Vagina (tissue), 2 donors: ENCODE results near the gene GLP1R. TPM values are rescaled to one million over a fixed set of nuclear protein-coding genes. Genes with fewer than 3 reads are reported as not detected.

Source experiments
- DNase-seq, 2 donors: peaks; one replicate each; pipeline ENCODE4 v3.0.0-alpha.2; 2017; ENCODE audit errors: extremely low spot score in 2 of 2
- H3K27ac ChIP-seq: fragments of 200-600 bp; sonication (generic); one replicate; pipeline ENCODE4 v1.5.1; 2019
- H3K27me3 ChIP-seq: fragments of 200-600 bp; sonication (generic); one replicate; pipeline ENCODE4 v1.5.1; 2019
- H3K36me3 ChIP-seq, 2 donors: fragments of 200-600 bp; sonication (generic); one replicate each; pipeline ENCODE4 v1.5.1; 2017 to 2019
- H3K4me1 ChIP-seq: fragments of 200-600 bp; sonication (generic); one replicate; pipeline ENCODE4 v1.5.1; 2019
- H3K4me3 ChIP-seq, 2 donors: fragments of 200-600 bp; sonication (generic); 1 replicate in 1 of 2; 2 replicates in 1 of 2; pipeline ENCODE4 v1.5.1; 2016 to 2019
- H3K9me3 ChIP-seq: fragments of 200-600 bp; sonication (generic); one replicate; pipeline ENCODE4 v1.5.1; 2019
- POLR2A ChIP-seq, 2 donors: fragments of 450-650 bp; IDR thresholded peaks; one replicate each; pipeline ENCODE4 v1.6.1; 2017; ENCODE audit warnings: antibody characterized with exemption in 2 of 2, mild to moderate bottlenecking in 2 of 2, moderate library complexity in 2 of 2
- POLR2AphosphoS5 ChIP-seq, 2 donors: sonication (generic); formaldehyde crosslinking; IDR thresholded peaks; one replicate each; pipeline ENCODE4 v1.9.0; 2017; ENCODE audit warnings: antibody characterized with exemption in 2 of 2, mild to moderate bottlenecking in 2 of 2, low read depth in 1 of 2; ENCODE audit not compliant: insufficient read depth in 1 of 2
- intact Hi-C: fragments of 100-400 bp; cut with DNase I; formaldehyde crosslinking; loops from one replicate; pipeline ENCODE4 v1.15.1; 2023
- total RNA-seq: library from RNA; depleted of rRNA; stranded (reverse); fragments of >200 nt; gene quantifications from one replicate; pipeline ENCODE4 v1.2.3, GENCODE V29; 2016
- TF ChIP-seq, protein P1 (sequence below), 3 experiments: fragments of 450-650 bp in 2 of 3; fragments of 200-600 bp in 1 of 3; sonication (generic) in 1 of 3; IDR thresholded peaks; one replicate each; pipeline ENCODE4 v1.5.1; 2017 to 2019; ENCODE audit warnings: antibody characterized with exemption in 3 of 3, mild to moderate bottlenecking in 2 of 3, moderate library complexity in 2 of 3

GLP1R gene
- total RNA-seq, 1 donor from 2014 or later = not detected

DNA sequence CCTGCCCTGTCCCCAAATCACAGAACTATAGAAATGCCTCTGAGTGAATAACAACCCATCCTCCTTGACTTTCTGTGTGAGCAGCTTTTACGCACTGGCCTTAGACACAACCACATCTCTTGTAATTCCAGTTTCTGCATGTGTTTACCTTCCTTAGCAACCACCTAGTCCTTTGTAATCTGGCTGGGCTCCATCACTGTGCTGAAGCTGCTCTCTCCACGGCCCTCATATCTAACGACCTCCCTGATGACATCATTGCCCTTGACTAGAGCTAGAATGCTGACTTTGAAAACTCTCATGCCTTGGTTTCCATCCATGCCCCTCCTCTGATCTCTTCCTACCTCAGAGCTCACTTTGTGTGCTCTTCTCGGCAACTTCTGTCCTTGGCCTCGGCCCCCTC, 30.5 kb upstream of the GLP1R start:
- DNase-seq = no peak
- Histone ChIP-seq H3K27ac (no peak overlapping the region), H3K9me3 (no peaks in the 10 kb centered on the region), H3K27me3 (no peaks in the 10 kb centered on the region), H3K4me3 (no peak overlapping the region), H3K4me1 (no peaks in the 10 kb centered on the region), H3K36me3 (no peaks in the 10 kb centered on the region)
- TF ChIP-seq, protein P1, sequence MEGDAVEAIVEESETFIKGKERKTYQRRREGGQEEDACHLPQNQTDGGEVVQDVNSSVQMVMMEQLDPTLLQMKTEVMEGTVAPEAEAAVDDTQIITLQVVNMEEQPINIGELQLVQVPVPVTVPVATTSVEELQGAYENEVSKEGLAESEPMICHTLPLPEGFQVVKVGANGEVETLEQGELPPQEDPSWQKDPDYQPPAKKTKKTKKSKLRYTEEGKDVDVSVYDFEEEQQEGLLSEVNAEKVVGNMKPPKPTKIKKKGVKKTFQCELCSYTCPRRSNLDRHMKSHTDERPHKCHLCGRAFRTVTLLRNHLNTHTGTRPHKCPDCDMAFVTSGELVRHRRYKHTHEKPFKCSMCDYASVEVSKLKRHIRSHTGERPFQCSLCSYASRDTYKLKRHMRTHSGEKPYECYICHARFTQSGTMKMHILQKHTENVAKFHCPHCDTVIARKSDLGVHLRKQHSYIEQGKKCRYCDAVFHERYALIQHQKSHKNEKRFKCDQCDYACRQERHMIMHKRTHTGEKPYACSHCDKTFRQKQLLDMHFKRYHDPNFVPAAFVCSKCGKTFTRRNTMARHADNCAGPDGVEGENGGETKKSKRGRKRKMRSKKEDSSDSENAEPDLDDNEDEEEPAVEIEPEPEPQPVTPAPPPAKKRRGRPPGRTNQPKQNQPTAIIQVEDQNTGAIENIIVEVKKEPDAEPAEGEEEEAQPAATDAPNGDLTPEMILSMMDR (IDR thresholded peaks at IDR 0.05) = no peak
- no peak for TF ChIP-seq POLR2AphosphoS5 (IDR thresholded peaks at IDR 0.05; ENCODE audit: insufficient read depth in 1 of 2, low read depth in 1 of 2)
- intact Hi-C loops = no loop called here

DNA sequence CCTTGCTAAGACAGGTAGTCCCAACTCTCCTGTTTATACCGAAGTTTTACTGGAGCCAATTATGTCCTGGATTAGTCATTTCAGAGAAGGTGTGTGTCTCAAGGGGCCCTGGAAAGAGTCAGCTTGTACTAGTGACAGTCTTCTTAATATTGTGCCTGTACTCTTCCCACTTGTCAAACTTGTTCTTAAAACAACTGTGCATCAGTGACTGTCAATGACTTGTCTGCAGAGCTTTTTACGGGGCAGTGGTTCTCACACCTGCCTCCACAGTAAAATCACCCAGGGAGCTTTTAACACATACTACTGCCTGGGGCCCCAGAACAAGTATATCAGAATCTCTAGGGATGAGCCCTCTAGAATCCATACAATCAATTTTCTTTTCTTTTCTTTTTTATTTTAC, 28.4 kb upstream of the GLP1R start:
- H3K36me3 ChIP-seq = no peaks in the 10 kb centered on the region
- intact Hi-C loops = no loop called here
- no peak overlapping the region for H3K4me3 ChIP-seq
- H3K27ac ChIP-seq = no peak overlapping the region
- DNase-seq = no peak
- no peak for TF ChIP-seq POLR2AphosphoS5 (IDR thresholded peaks at IDR 0.05; ENCODE audit: insufficient read depth in 1 of 2, low read depth in 1 of 2)
- TF ChIP-seq, protein P1 (IDR thresholded peaks at IDR 0.05) = no peak
- no peaks in the 10 kb centered on the region for H3K9me3 ChIP-seq
- no peaks in the 10 kb centered on the region for H3K27me3 ChIP-seq
- no peaks in the 10 kb centered on the region for H3K4me1 ChIP-seq

DNA sequence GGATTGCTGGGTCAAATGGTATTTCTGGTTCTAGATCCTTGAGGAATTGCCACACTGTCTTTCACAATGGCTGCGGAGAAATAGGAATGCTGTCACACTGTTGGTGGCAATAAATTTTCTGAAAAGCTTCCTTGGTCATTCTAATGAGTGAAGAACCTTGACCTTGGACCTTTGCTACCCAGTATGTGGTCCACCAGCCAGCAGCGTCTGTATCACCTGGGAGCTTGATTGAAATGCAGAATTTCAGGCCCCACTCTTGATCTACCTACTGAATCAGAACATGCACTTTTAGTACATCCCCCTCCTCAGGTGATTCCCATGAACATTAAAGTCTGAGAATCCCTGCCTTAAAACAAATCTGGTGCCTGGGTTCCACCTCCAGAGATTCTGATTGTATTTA, 27.5 kb upstream of the GLP1R start:
- H3K27ac ChIP-seq = no peak overlapping the region
- TF ChIP-seq, protein P1 (IDR thresholded peaks at IDR 0.05) = no peak
- no peak for TF ChIP-seq POLR2AphosphoS5 (IDR thresholded peaks at IDR 0.05; ENCODE audit: insufficient read depth in 1 of 2, low read depth in 1 of 2)
- intact Hi-C loops = no loop called here
- H3K27me3 ChIP-seq = no peaks in the 10 kb centered on the region
- no peak overlapping the region for H3K4me3 ChIP-seq
- no peaks in the 10 kb centered on the region for H3K9me3 ChIP-seq
- H3K36me3 ChIP-seq = no peaks in the 10 kb centered on the region
- DNase-seq = no peak
- no peaks in the 10 kb centered on the region for H3K4me1 ChIP-seq

DNA sequence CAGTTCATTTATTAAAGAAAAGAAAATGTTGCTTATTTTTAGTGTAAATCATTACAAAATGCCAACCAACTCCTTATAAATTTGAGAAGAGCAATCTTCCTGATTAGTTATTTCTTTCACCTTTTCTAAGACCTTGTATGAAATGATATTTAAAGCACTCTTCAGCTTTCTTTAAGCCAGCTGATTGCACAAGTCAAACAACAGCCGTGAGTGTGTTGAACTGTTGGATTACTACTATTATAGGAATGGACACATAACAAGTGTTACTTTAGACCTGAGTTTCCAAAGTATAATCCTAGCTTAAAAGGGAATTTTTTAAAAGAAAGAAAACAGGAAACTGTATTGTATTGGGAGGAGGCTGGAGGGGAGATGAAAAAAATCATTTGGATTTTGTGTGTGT, 26.8 kb upstream of the GLP1R start:
- Histone ChIP-seq H3K4me1 (no peaks in the 10 kb centered on the region), H3K27ac (no peak overlapping the region), H3K4me3 (no peak overlapping the region), H3K27me3 (no peaks in the 10 kb centered on the region), H3K36me3 (no peaks in the 10 kb centered on the region), H3K9me3 (no peaks in the 10 kb centered on the region)
- no peak for TF ChIP-seq POLR2AphosphoS5 (IDR thresholded peaks at IDR 0.05; ENCODE audit: insufficient read depth in 1 of 2, low read depth in 1 of 2)
- TF ChIP-seq, protein P1 (IDR thresholded peaks at IDR 0.05) = no peak
- no peak for TF ChIP-seq POLR2A (IDR thresholded peaks at IDR 0.05)
- no peak for DNase-seq
- intact Hi-C loops = no loop called here

DNA sequence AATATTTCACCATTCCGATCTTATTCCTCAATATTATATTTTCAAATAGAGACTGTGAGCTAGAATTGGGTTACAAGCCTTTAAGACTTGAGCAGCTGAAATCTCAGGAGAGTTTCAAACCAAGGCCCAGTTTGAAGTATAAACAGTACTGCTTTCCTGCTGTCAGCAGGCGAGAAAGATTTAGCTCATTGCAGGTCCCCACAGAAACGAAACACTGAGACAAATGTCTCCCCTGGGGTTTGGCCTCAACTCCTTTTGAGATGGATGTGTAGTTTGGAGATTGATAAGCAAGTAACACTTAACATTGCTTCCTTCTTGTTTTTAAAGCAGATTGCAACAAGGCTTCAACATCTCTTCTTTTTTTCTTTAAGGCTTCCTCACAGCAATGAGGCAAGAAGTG, 22.4 kb upstream of the GLP1R start:
- DNase-seq = no peak
- intact Hi-C loops = no loop called here
- H3K27ac ChIP-seq = no peak overlapping the region
- no peak overlapping the region for H3K4me3 ChIP-seq
- TF ChIP-seq POLR2A (IDR thresholded peaks at IDR 0.05) (no peak), POLR2AphosphoS5 (IDR thresholded peaks at IDR 0.05; ENCODE audit: insufficient read depth in 1 of 2, low read depth in 1 of 2) (no peak)
- TF ChIP-seq, protein P1 (IDR thresholded peaks at IDR 0.05) = no peak
- no peaks in the 10 kb centered on the region for H3K27me3 ChIP-seq
- H3K4me1 ChIP-seq = no peaks in the 10 kb centered on the region
- no peaks in the 10 kb centered on the region for H3K9me3 ChIP-seq
- no peaks in the 10 kb centered on the region for H3K36me3 ChIP-seq
